GM12878 (cell line): Measurements from ENCODE around the gene HSF2BP. TPM values are rescaled to one million over a fixed set of nuclear protein-coding genes. Genes with fewer than 3 reads are reported as not detected.

Experiments
- ATAC-seq: fragments of 200-7000 bp; cut with Tn5 transposase; 3 replicates; pipeline ENCODE4 v1.9.1; 2020; ENCODE audit warnings: mild to moderate bottlenecking, moderate library complexity
- BruUV-seq: library from RNA; stranded (reverse); fragments of 400-500 nt; replicated peaks from 2 replicates; lab custom pipeline; 2021; lab: Mats Ljungman, UMichigan
- CTCF ChIA-PET: fragments of 300-600 bp; sonication (Branson Sonifier 250); formaldehyde crosslinking; extraction: SDS; loops from one replicate; lab custom pipeline; 2021; ENCODE audit warnings: inconsistent platforms; lab: Yijun Ruan, JAX
- POLR2A ChIA-PET: fragments of 350-600 bp; formaldehyde crosslinking; extraction: SDS; loops from one replicate; lab custom pipeline; 2021; ENCODE audit warnings: inconsistent platforms; lab: Charles Lee
- RAD21 ChIA-PET: fragments of 300-600 bp; sonication (Branson Sonifier 250); formaldehyde crosslinking; loops from one replicate; lab custom pipeline; 2023; ENCODE audit warnings: antibody characterized with exemption; ENCODE audit not compliant: unreplicated experiment; lab: Charles Lee
- SMC1A ChIA-PET: fragments of 300-600 bp; sonication (Branson Sonifier 250); formaldehyde crosslinking; loops from one replicate; lab custom pipeline; 2023; ENCODE audit not compliant: unreplicated experiment, uncharacterized antibody; lab: Charles Lee
- DNase-seq: peaks from one replicate; pipeline ENCODE4 v3.0.0-alpha.2; 2011; ENCODE audit warnings: low read depth, low spot score
- FAIRE-seq: peaks from 3 replicates; lab custom pipeline; 2011; peaks lifted over from hg19 to GRCh38; lab: Jason Lieb, UNC
- H2AFZ ChIP-seq: 2 replicates; pipeline ENCODE4 v1.6.0; 2011; ENCODE audit warnings: low read depth, low read length, control low read depth; ENCODE audit not compliant: control insufficient read depth
- H3K27ac ChIP-seq: 2 replicates; pipeline ENCODE4 v1.5.1; 2011; ENCODE audit warnings: control low read depth; ENCODE audit not compliant: control insufficient read depth, insufficient read depth
- H3K27me3 ChIP-seq, 2 experiments: replicated peaks in 1 of 2; 2 replicates each; pipeline versions ENCODE4 v1.6.0 to v1.6.1; 2011; ENCODE audit warnings: low read length in 1 of 2; ENCODE audit not compliant: control insufficient read depth in 2 of 2, insufficient read depth in 2 of 2
- H3K36me3 ChIP-seq, 2 experiments: 2 replicates each; pipeline ENCODE4 v1.5.1; 2011; ENCODE audit warnings: low read length in 1 of 2; ENCODE audit not compliant: control insufficient read depth in 2 of 2, insufficient read depth in 2 of 2
- H3K4me1 ChIP-seq: 2 replicates; pipeline ENCODE4 v1.6.1; 2011; ENCODE audit warnings: mild to moderate bottlenecking, low read length, moderate library complexity, mixed read lengths; ENCODE audit not compliant: control insufficient read depth, insufficient read depth
- H3K4me2 ChIP-seq: 2 replicates; pipeline ENCODE4 v1.6.0; 2011; ENCODE audit warnings: control low read depth; ENCODE audit not compliant: control insufficient read depth, insufficient read depth
- H3K4me3 ChIP-seq: fragments of 200-600 bp; sonication (generic); 2 replicates; pipeline ENCODE4 v1.5.1; 2016
- H3K79me2 ChIP-seq: 2 replicates; pipeline ENCODE4 v1.6.0; 2011; ENCODE audit warnings: low read length; ENCODE audit not compliant: control insufficient read depth, insufficient read depth
- H3K9ac ChIP-seq: 2 replicates; pipeline ENCODE4 v1.8.0; 2011; ENCODE audit warnings: low read length, control low read depth, mixed read lengths; ENCODE audit not compliant: control insufficient read depth, insufficient read depth
- H3K9me3 ChIP-seq: replicated peaks from 3 replicates; pipeline ENCODE4 v1.5.1; 2011; ENCODE audit warnings: mild to moderate bottlenecking, low read length; ENCODE audit not compliant: control insufficient read depth, insufficient read depth
- H4K20me1 ChIP-seq: 2 replicates; pipeline ENCODE4 v1.6.0; 2011; ENCODE audit not compliant: control insufficient read depth, insufficient read depth
- ATF2 ChIP-seq: IDR thresholded peaks from 2 replicates; pipeline ENCODE4 v1.6.1; 2012; ENCODE audit warnings: low read length, inconsistent platforms
- BHLHE40 ChIP-seq, 2 experiments: fragments of 450-650 bp in 1 of 2; IDR thresholded peaks; 2 replicates each; pipeline ENCODE4 v1.6.1; 2011 to 2017; ENCODE audit warnings: low read depth in 2 of 2, borderline replicate concordance in 1 of 2, improper control_type of control experiment in 1 of 2, low read length in 1 of 2, mild to moderate bottlenecking in 1 of 2
- BMI1 ChIP-seq: fragments of 450-650 bp; IDR thresholded peaks from 2 replicates; pipeline ENCODE4 v1.6.1; 2016; ENCODE audit warnings: mild to moderate bottlenecking, moderate library complexity, borderline replicate concordance
- EP300 ChIP-seq, 2 experiments: fragments of 150-350 bp in 1 of 2; IDR thresholded peaks; 2 replicates each; pipeline ENCODE4 v1.6.1; 2011 to 2012; ENCODE audit warnings: low read depth in 2 of 2, low read length in 2 of 2, borderline replicate concordance in 1 of 2, improper control_type of control experiment in 1 of 2, inconsistent platforms in 1 of 2; ENCODE audit not compliant: control insufficient read depth in 1 of 2
- MYB ChIP-seq: fragments of 150-350 bp; IDR thresholded peaks from 2 replicates; pipeline ENCODE4 v1.6.1; 2014; ENCODE audit warnings: mild to moderate bottlenecking, low read depth, low read length, borderline replicate concordance
- PKNOX1 ChIP-seq: fragments of 450-650 bp; IDR thresholded peaks from 2 replicates; pipeline ENCODE4 v1.6.1; 2016; ENCODE audit warnings: mild to moderate bottlenecking
- RUNX3 ChIP-seq: IDR thresholded peaks from 2 replicates; pipeline ENCODE4 v1.6.1; 2012; ENCODE audit warnings: low read length, inconsistent platforms
- YY1 ChIP-seq: IDR thresholded peaks from 2 replicates; pipeline ENCODE4 v1.6.1; 2011; ENCODE audit warnings: low read depth, mild to moderate bottlenecking, low read length
- ZNF384 ChIP-seq: IDR thresholded peaks from 2 replicates; pipeline ENCODE4 v1.6.1; 2012; ENCODE audit warnings: low read depth, mild to moderate bottlenecking, low read length, improper control_type of control experiment, borderline replicate concordance
- WGBS: methylation state at CpG from one replicate; pipeline ENCODE4 v1.1.6; 2016; ENCODE audit warnings: low lambda C conversion rate; ENCODE audit not compliant: insufficient replicate concordance, insufficient coverage; ENCODE audit errors: missing lambda C conversion rate; 5-methylcytosine and 5-hydroxymethylcytosine counted together
- in situ Hi-C: fragments of 300-500 bp; cut with MboI; formaldehyde crosslinking; loops from 9 replicates; pipeline ENCODE4 v1.14.3; 2018; ENCODE audit warnings: mixed read lengths
- intact Hi-C: fragments of 100-400 bp; cut with micrococcal nuclease; formaldehyde crosslinking; loops from one replicate; pipeline ENCODE4 v1.14.2; 2022; ENCODE audit not compliant: unreplicated experiment
- polyA plus RNA-seq, 11 experiments: library from polyadenylated mRNA; depleted of rRNA in 4 of 11; unstranded in 6 of 11; stranded (reverse) in 5 of 11; fragments of >200 nt; fragmentation: Nextera tagmentation in 4 of 11; fragmentation: Illumina TruSeq in 1 of 11; extraction: Ambion mirVana in 4 of 11; extraction: Trizol in 1 of 11; gene quantifications; 1 replicate in 1 of 11; 2 replicates in 10 of 11; pipeline versions ENCODE4 v1.2.1 to v1.2.3, GENCODE V29; 2011 to 2016; ENCODE audit warnings: inconsistent platforms in 2 of 11, missing spikeins in 2 of 11, low read depth in 1 of 11
- total RNA-seq, 4 experiments: library from RNA; depleted of rRNA in 3 of 4; stranded (reverse); fragments of >200 nt in 3 of 4; fragmentation: Illumina TruSeq in 1 of 4; extraction: Trizol in 1 of 4; gene quantifications; 2 replicates each; pipeline versions ENCODE4 v1.2.1 to v1.2.3, GENCODE V29; 2013 to 2021

The HSF2BP gene
- total and polyA plus RNA-seq, 10 of the 15 experiments (the other 5 are each of a cell fraction or from before 2014, with no cell fraction given) = 0.07 to 0.81 (median 0.35) TPM

- intact Hi-C loops = no loop called here
- FAIRE-seq = no peak
- TF ChIP-seq BHLHE40 (IDR thresholded peaks at IDR 0.05; ENCODE audit: borderline replicate concordance in 1 of 2, low read depth in 2 of 2, low read length in 1 of 2) (no peak), YY1 (no peak), RUNX3 (no peak), BMI1 (no peak), ATF2 (no peak), EP300 (IDR thresholded peaks at IDR 0.05; ENCODE audit: borderline replicate concordance in 1 of 2, control insufficient read depth in 1 of 2, low read depth in 2 of 2, low read length in 2 of 2) (no peak), ZNF384 (no peak), MYB (no peak), PKNOX1 (no peak)
- Histone ChIP-seq H3K9me3 (no peaks in the 10 kb centered on the region), H3K27me3 (peaks cover 0 to 3% of the 10 kb centered on the region in 2 experiments; a peak in 2 of 4 replicates), H3K4me2 (no peak overlapping the region), H2AFZ (no peak overlapping the region), H3K9ac (no peak overlapping the region), H3K79me2 (no peaks in the 10 kb centered on the region), H4K20me1 (no peaks in the 10 kb centered on the region), H3K4me1 (no peaks in the 10 kb centered on the region), H3K36me3 (no peaks in the 10 kb centered on the region), H3K4me3 (no peak overlapping the region), H3K27ac (no peak overlapping the region)
- ChIA-PET POLR2A (no interaction called here), SMC1A (no interaction called here), RAD21 (no interaction called here), CTCF (no interaction called here)
- no peak for ATAC-seq
- no TSS peak for BruUV-seq
- 10% methylated on average over 6 of the region's 6 CpGs for WGBS
- DNase-seq = no peak
- in situ Hi-C loops = no loop called here
These were observed 80.5 kb downstream of the HSF2BP start for GRCh38 chr21:43578677-43579303.
